Aorta (tissue), 5 donors: ENCODE results near the gene PEA15. TPM values are rescaled to one million over a fixed set of nuclear protein-coding genes. Genes with fewer than 3 reads are reported as not detected.

ENCODE experiments used
- ATAC-seq: fragments of 200-7000 bp; cut with Tn5 transposase; one replicate; pipeline ENCODE4 v1.9.1; 2022; ENCODE audit warnings: moderate library complexity; ENCODE audit not compliant: low FRiP score
- DNase-seq, 2 donors: peaks; one replicate each; pipeline ENCODE4 v3.0.0-alpha.2; 2020
- H3K27ac ChIP-seq, 2 donors: one replicate each; pipeline ENCODE4 v1.5.1; 2013; ENCODE audit warnings: low read length in 2 of 2, mild to moderate bottlenecking in 2 of 2, moderate library complexity in 2 of 2, control low read depth in 1 of 2, inconsistent platforms in 1 of 2, low read depth in 1 of 2
- H3K27me3 ChIP-seq, 2 donors: one replicate each; pipeline ENCODE4 v1.6.1; 2013; ENCODE audit warnings: control low read depth in 1 of 2, low read length in 1 of 2, mild to moderate bottlenecking in 1 of 2, moderate library complexity in 1 of 2; ENCODE audit not compliant: insufficient read depth in 2 of 2, control insufficient read depth in 1 of 2
- H3K36me3 ChIP-seq, 2 donors: one replicate each; pipeline ENCODE4 v1.6.1; 2013; ENCODE audit warnings: control low read depth in 1 of 2, low read length in 1 of 2, mild to moderate bottlenecking in 1 of 2; ENCODE audit not compliant: insufficient read depth in 2 of 2, control insufficient read depth in 1 of 2
- H3K4me1 ChIP-seq, 2 donors: one replicate each; pipeline ENCODE4 v1.6.1; 2013; ENCODE audit warnings: low read length in 2 of 2, control low read depth in 1 of 2, mild to moderate bottlenecking in 1 of 2, moderate library complexity in 1 of 2; ENCODE audit not compliant: insufficient read depth in 2 of 2, control insufficient read depth in 1 of 2
- H3K4me3 ChIP-seq, 2 donors: one replicate each; pipeline ENCODE4 v1.5.1; 2013; ENCODE audit warnings: low read length in 2 of 2, control low read depth in 1 of 2, mild to moderate bottlenecking in 1 of 2
- H3K9me3 ChIP-seq: one replicate; pipeline ENCODE4 v1.6.1; 2013; ENCODE audit warnings: mild to moderate bottlenecking, low read length; ENCODE audit not compliant: control insufficient read depth
- WGBS, 2 donors: extraction: QIAGEN DNeasy Blood & Tissue Kit; methylation state at CpG; one replicate each; pipeline ENCODE4 v1.1.7; 2013; 5-methylcytosine and 5-hydroxymethylcytosine counted together
- intact Hi-C, 2 donors: fragments of 100-400 bp; cut with DNase I; formaldehyde crosslinking; loops; one replicate each; pipeline versions ENCODE4 v1.14.2 to v1.15.0; 2022
- polyA plus RNA-seq, 2 donors: library from polyadenylated mRNA; stranded (reverse); fragments of 200-250 nt; gene quantifications; one replicate each; pipeline ENCODE4 v1.2.3, GENCODE V29; 2013
- total RNA-seq, 2 donors: library from RNA; stranded (reverse); fragmentation: NEBNext Ultra II Directional; extraction: Animal tissue kit (Norgen Biotek cat#: 25700); gene quantifications; one replicate each; pipeline ENCODE4 v1.2.1, GENCODE V29; 2021
- donor health status: healthy with polysubstance abuse.
- donor health status: Bipolar disorder and iron deficiency.
- donor health status: DM: no; HTN: no; CAD: no.
- donor health status: DM: no; HTN: no; CAD: no.
- donor health status: DM: yes; HTN: yes; CAD: no.

PEA15 gene
- total and polyA plus RNA-seq, 4 donors = 258 to 350 (median 305) TPM

- DNase-seq (no peak), ATAC-seq (no peak)
- no peak overlapping the region for H3K4me3 ChIP-seq
- intact Hi-C loops = no loop called here
- H3K36me3 ChIP-seq = no peaks in the 10 kb centered on the region
- WGBS, 2 donors = 64 to 77% methylated on average over 4 of the region's 4 CpGs
- no peak overlapping the region for H3K27ac ChIP-seq
- H3K4me1 ChIP-seq = no peaks in the 10 kb centered on the region
- no peaks in the 10 kb centered on the region for H3K9me3 ChIP-seq
- no peaks in the 10 kb centered on the region for H3K27me3 ChIP-seq
Observed at GRCh38 chr1:160197231-160197630, 8.0 kb upstream of the PEA15 start.

- Histone ChIP-seq H3K4me3 (no peak overlapping the region), H3K27ac (no peak overlapping the region), H3K4me1 (peaks cover 0 to 5% of the 10 kb centered on the region in 2 donors), H3K27me3 (no peaks in the 10 kb centered on the region), H3K36me3 (no peaks in the 10 kb centered on the region), H3K9me3 (no peaks in the 10 kb centered on the region)
- no peak for DNase-seq
- WGBS, 2 donors = 88 to 90% methylated on average over 4 of the region's 4 CpGs
- intact Hi-C loops = no loop called here
- ATAC-seq = no peak
Observed at GRCh38 chr1:160200786-160201185, 4.4 kb upstream of the PEA15 start.

- DNase-seq (peak in 1 of 2 donors; percentile 64), ATAC-seq (no peak)
- no peaks in the 10 kb centered on the region for H3K36me3 ChIP-seq
- intact Hi-C loops = loop anchor here in 1 of 2 donors (5.0 kb wide), 1 partner anchor 58 kb away; the partner anchor contains the start of gene DCAF8
- H3K4me3 ChIP-seq = peak overlapping the region in 1 of 2 donors; percentile 79
- WGBS, 2 donors = 13 to 16% methylated on average over 6 to 7 of the region's 7 CpGs
- no peaks in the 10 kb centered on the region for H3K27me3 ChIP-seq
- H3K4me1 ChIP-seq = peaks cover 5 to 6% of the 10 kb centered on the region in 2 donors
- peak overlapping the region; percentile 84 to 93 for H3K27ac ChIP-seq
- H3K9me3 ChIP-seq = no peaks in the 10 kb centered on the region
Observed at GRCh38 chr1:160204526-160205241, 500 bp upstream of the PEA15 start.

- Histone ChIP-seq H3K9me3 (no peaks in the 10 kb centered on the region), H3K36me3 (no peaks in the 10 kb centered on the region), H3K27me3 (no peaks in the 10 kb centered on the region), H3K4me1 (peaks cover 5 to 7% of the 10 kb centered on the region in 2 donors), H3K4me3 (peak overlapping the region; percentile 77 to 79), H3K27ac (peak overlapping the region; percentile 83 to 98)
- ATAC-seq = peak; percentile 70
- 1% methylated on average over 9 of the region's 9 CpGs for WGBS, 2 donors
- intact Hi-C loops = loop anchor here in 1 of 2 donors (5.0 kb wide), 1 partner anchor 56 kb away; the partner anchor contains the start of gene DCAF8
- peak; percentile 66 to 86 for DNase-seq
Observed at GRCh38 chr1:160206036-160206389, 829 bp downstream of the PEA15 start.

GRCh38 chr1:160206421-160207117, 1.4 kb downstream of the PEA15 start:
- intact Hi-C loops = loop anchor here in 1 of 2 donors (5.0 kb wide), 1 partner anchor 56 kb away; the partner anchor contains the start of gene DCAF8
- H3K4me3 ChIP-seq = peak overlapping the region; percentile 77 to 79
- no peak for DNase-seq
- H3K4me1 ChIP-seq = peaks cover 5 to 7% of the 10 kb centered on the region in 2 donors
- ATAC-seq = no peak
- no peaks in the 10 kb centered on the region for H3K27me3 ChIP-seq
- H3K27ac ChIP-seq = peak overlapping the region in 1 of 2 donors; percentile 98
- no peaks in the 10 kb centered on the region for H3K9me3 ChIP-seq
- 39 to 43% methylated on average over 9 of the region's 9 CpGs for WGBS, 2 donors
- H3K36me3 ChIP-seq = peaks cover 0 to 2% of the 10 kb centered on the region in 2 donors

- Histone ChIP-seq H3K9me3 (no peaks in the 10 kb centered on the region), H3K27me3 (no peaks in the 10 kb centered on the region), H3K4me1 (peaks cover 5 to 7% of the 10 kb centered on the region in 2 donors), H3K36me3 (peaks cover 0 to 3% of the 10 kb centered on the region in 2 donors), H3K27ac (peak overlapping the region in 1 of 2 donors; percentile 98), H3K4me3 (no peak overlapping the region)
- intact Hi-C loops = loop anchor here in 1 of 2 donors (5.0 kb wide), 1 partner anchor 55 kb away; the partner anchor contains the start of gene DCAF8
- DNase-seq (no peak), ATAC-seq (no peak)
- WGBS, 2 donors = 67 to 73% methylated on average over 4 of the region's 4 CpGs
Observed at GRCh38 chr1:160207118-160207650, 2.0 kb downstream of the PEA15 start.

GRCh38 chr1:160207771-160208556, 2.8 kb downstream of the PEA15 start:
- H3K27ac ChIP-seq = peak overlapping the region in 1 of 2 donors; percentile 43
- H3K4me1 ChIP-seq = peaks cover 5 to 7% of the 10 kb centered on the region in 2 donors
- intact Hi-C loops = loop anchor here in 1 of 2 donors (5.0 kb wide), 1 partner anchor 54 kb away; the partner anchor contains the start of gene DCAF8
- WGBS, 2 donors = 48 to 53% methylated on average over 9 of the region's 9 CpGs
- ATAC-seq (no peak), DNase-seq (no peak)
- no peaks in the 10 kb centered on the region for H3K9me3 ChIP-seq
- H3K4me3 ChIP-seq = no peak overlapping the region
- peaks cover 0 to 10% of the 10 kb centered on the region in 2 donors for H3K36me3 ChIP-seq
- no peaks in the 10 kb centered on the region for H3K27me3 ChIP-seq
